Bronchial epithelial cell (primary cell): ENCODE measurements around the gene ARL6IP5. TPM values are rescaled to one million over a fixed set of nuclear protein-coding genes. Genes with fewer than 3 reads are reported as not detected.

Experiments used
- DNase-seq: peaks from one replicate; pipeline ENCODE4 v3.0.0-alpha.2; 2010; ENCODE audit warnings: low read depth
- FAIRE-seq: peaks from 2 replicates; lab custom pipeline; 2011; peaks lifted over from hg19 to GRCh38; lab: Jason Lieb, UNC
- H3K27me3 ChIP-seq: 2 replicates; pipeline ENCODE4 v1.5.1; 2011; ENCODE audit warnings: low read length; ENCODE audit not compliant: control insufficient read depth, insufficient read depth
- H3K36me3 ChIP-seq: 2 replicates; pipeline ENCODE4 v1.5.1; 2011; ENCODE audit warnings: low read length; ENCODE audit not compliant: control insufficient read depth, insufficient read depth
- H3K4me3 ChIP-seq: 2 replicates; pipeline ENCODE4 v1.5.1; 2011; ENCODE audit warnings: mild to moderate bottlenecking, low read depth, low read length, control low read depth
- CTCF ChIP-seq: IDR thresholded peaks from 2 replicates; pipeline ENCODE4 v1.5.1; 2011; ENCODE audit warnings: mild to moderate bottlenecking, moderate library complexity, low read length, control low read depth, inconsistent platforms; ENCODE audit not compliant: insufficient read depth, severe bottlenecking
- total RNA-seq: library from RNA; depleted of rRNA; stranded (reverse); fragments of >200 nt; gene quantifications from 2 replicates; pipeline ENCODE4 v1.2.1, GENCODE V29; 2014

ARL6IP5 gene
- total RNA-seq, 1 donor from 2014 or later = 37.6 TPM

- no peak for FAIRE-seq
- no peak for TF ChIP-seq CTCF
- DNase-seq = no peak
- Histone ChIP-seq H3K4me3 (no peak overlapping the region), H3K36me3 (no peaks in the 10 kb centered on the region), H3K27me3 (no peaks in the 10 kb centered on the region)
Observed at GRCh38 chr3:69142090-69142489, 57.4 kb downstream of the ARL6IP5 start.

- DNase-seq (no peak), FAIRE-seq (no peak)
- Histone ChIP-seq H3K36me3 (no peaks in the 10 kb centered on the region), H3K27me3 (no peaks in the 10 kb centered on the region), H3K4me3 (no peak overlapping the region)
- no peak for TF ChIP-seq CTCF
Observed at GRCh38 chr3:69142797-69143454, 58.2 kb downstream of the ARL6IP5 start.

- no peak for FAIRE-seq
- no peak for TF ChIP-seq CTCF
- Histone ChIP-seq H3K27me3 (no peaks in the 10 kb centered on the region), H3K36me3 (no peaks in the 10 kb centered on the region), H3K4me3 (no peak overlapping the region)
- peak; percentile 66 for DNase-seq
Observed at GRCh38 chr3:69143612-69144011, 58.9 kb downstream of the ARL6IP5 start.

GRCh38 chr3:69144631-69145245, 60.0 kb downstream of the ARL6IP5 start:
- DNase-seq = no peak
- FAIRE-seq = no peak
- no peak for TF ChIP-seq CTCF
- no peaks in the 10 kb centered on the region for H3K27me3 ChIP-seq
- no peak overlapping the region for H3K4me3 ChIP-seq
- H3K36me3 ChIP-seq = no peaks in the 10 kb centered on the region

GRCh38 chr3:69145688-69146087, 61.0 kb downstream of the ARL6IP5 start:
- FAIRE-seq (no peak), DNase-seq (no peak)
- H3K36me3 ChIP-seq = no peaks in the 10 kb centered on the region
- TF ChIP-seq CTCF = no peak
- H3K4me3 ChIP-seq = no peak overlapping the region
- H3K27me3 ChIP-seq = no peaks in the 10 kb centered on the region
